Measurements from ENCODE around the gene SLC22A31.
"Not testable (repeated sequence)": the region's sequence is repeated elsewhere in the genome, so short reads cannot be mapped to it uniquely, and the experiment has no call there.

The SLC22A31 gene

DNA sequence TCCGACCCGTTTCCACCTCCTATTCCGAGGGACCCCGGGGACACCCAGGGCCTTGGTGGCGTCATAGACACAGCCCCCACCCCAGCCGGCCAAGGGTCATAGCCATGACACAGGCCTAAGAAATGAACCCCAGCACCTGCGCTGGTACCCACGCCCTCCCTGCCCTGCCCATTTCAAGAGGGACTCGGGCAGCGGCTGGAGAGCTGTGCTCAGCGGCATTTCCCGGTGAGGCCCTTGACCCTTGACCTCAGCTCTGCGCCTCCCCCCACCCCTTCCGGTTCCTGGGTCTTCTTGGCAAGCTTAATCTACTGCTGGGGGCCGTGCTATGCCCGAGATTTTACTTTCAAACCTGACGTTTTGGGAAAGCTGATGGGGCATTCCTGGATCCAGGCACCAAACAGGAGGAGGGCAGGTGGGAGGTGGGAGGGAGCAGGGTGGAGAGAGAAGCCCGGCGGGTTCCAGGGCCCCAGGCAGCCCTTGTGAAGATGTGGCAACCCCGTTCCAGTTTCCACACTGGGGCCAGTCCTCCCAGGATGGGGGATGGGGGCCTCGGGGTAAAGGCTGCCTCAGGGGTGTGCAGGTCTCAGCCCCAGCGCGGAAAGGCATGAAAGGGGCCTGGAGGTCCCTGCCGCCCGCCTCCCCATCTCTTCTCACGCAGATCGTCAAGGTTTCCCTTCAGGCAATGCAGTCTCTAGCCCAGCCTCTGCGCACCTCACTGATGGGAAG is at the start of gene SLC22A31:
Gene SLC22A31, minus strand, starts transcription at position 414 of the 726 bp plus-strand sequence. Its CDS starts 36 bp downstream, at position 378.
- DNase-seq = no peak

GRCh38 chr16:89248196-89248982 is 48.1 kb upstream of the SLC22A31 start:
- no peak for DNase-seq

DNA sequence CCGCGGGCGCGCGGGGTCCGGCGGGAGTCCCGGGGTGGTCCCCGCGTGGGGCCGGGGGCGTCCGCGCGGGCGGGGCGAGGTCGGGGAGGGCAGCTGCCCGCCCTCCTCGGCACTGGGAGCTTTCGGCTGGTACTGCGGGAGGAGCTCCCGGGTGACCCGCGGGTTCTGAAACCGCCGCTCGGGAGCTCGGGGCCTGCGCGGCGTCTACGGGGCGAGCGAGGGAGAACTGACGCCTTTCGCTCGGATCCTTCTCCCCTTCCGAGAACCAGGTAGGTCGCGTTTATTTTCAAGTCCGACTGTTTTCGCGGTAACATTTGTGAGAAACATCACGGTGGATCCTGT is 47.4 kb upstream of the SLC22A31 start:
- not testable (repeated sequence) for DNase-seq

- DNase-seq = no peak
These were observed 46.8 kb upstream of the SLC22A31 start for GRCh38 chr16:89246903-89247733.

DNA sequence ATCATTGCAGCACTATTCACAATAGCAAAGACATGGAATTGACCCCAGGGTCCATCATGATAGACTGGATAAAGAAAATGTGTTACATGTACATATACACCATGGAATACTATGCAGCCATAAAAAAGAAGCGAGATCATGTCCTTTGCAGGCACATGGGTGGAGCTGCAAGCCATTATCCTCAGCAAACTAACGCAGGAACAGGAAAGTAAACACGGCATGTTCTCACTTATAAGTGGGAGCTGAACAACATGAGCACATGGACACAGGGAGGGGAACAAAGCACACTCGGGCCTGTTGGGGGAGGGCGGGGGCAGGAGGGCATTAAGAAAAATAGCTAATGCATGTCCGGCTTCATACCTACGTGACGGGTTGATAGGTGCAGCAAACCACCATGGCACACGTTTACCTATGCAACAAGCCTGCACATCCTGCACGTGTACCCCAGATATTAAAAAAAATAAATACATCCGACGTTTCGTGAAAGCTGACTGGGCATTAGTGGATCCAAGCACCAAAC is 46.1 kb upstream of the SLC22A31 start:
- DNase-seq = no peak

- DNase-seq = no peak
These were observed 44.4 kb upstream of the SLC22A31 start for GRCh38 chr16:89244754-89245153.

GRCh38 chr16:89244264-89244663 is 43.9 kb upstream of the SLC22A31 start:
- not testable (repeated sequence) for DNase-seq

DNA sequence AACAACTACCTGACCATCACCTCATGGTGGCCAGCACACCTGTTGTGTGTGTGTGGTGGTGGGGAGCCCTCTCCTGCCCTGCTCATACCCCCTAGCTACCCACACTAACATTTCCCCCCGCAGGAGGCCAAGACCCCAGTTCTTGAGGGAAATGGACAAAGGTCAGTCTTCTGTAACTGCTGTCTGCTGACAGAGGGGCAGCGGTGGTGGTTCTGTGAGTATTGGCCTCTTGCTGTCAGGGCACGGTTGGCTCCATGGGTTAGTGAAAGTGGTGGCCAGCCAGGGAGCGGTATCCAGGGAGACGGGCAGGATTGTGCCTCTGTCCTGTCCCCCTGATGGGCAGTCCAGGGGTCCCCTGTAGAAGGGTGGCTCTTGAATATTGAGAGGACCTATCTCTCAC is 43.3 kb upstream of the SLC22A31 start:
- no peak for DNase-seq

- no peak for DNase-seq
These were observed 42.5 kb upstream of the SLC22A31 start for GRCh38 chr16:89242795-89243200.

GRCh38 chr16:89241187-89242007 is 41.1 kb upstream of the SLC22A31 start:
- DNase-seq = no peak

- no peak for DNase-seq
These were observed 37.4 kb upstream of the SLC22A31 start for GRCh38 chr16:89237733-89238132.

DNA sequence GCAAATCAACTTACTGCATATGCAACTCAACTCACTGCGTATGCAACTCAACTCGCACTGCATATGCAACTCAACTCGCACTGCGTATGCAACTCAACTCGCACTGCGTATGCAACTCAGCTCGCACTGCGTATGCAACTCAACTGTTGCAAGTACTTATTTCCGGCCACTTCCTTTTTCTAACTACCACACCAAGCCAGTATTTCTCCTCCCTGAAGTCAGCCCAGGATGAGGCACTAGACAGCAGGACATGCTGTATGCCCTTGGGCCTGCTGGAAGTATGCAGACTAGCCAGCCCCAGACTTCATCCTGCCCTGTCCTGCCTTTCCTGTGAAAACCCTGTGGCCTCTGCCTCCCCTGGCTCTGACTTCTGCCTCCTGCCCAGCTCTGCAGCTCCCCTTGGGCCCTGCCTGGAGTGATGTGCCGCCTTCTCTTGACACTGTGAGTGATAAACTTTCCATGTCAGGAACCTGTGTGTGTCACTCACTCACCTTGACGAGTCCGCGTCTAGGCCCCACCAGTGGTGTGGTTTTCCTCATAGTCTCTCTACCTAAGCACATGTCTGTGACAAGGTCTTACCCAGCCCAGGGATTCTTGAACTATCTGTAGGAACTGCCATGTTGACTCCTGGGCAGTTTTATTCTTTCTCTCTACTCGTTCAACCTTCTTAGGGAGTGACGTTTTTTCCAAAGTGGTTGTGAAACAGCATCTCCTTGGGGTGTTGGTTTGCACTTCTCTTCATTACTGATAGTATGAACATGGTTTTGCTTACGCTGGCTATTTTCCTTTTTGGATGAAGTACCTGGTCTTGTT is 33.5 kb upstream of the SLC22A31 start:
- no peak for DNase-seq

GRCh38 chr16:89232107-89232506 is 31.8 kb upstream of the SLC22A31 start:
- DNase-seq = no peak

GRCh38 chr16:89230255-89230654 is 29.9 kb upstream of the SLC22A31 start:
- DNase-seq = no peak

DNA sequence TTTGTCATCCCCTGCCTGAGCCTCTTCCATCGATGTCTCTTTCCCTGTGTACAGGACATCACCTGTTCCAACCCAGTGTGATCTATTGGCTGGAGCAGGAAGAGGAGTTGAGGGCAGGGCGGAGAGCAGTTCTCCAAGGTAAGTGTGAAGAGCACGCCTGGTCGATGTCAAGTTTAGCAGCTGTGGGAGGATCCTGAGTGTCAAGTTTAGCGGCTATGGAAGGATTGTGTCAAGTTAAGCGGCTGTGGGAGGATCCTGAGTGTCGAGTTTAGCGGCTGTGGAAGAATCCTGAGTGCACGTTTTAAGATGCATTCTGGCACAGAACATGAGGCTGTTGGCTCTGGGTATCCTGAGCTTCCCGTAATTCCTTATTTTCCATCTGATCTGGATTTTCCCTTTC is 24.3 kb upstream of the SLC22A31 start:
- no peak for DNase-seq

DNA sequence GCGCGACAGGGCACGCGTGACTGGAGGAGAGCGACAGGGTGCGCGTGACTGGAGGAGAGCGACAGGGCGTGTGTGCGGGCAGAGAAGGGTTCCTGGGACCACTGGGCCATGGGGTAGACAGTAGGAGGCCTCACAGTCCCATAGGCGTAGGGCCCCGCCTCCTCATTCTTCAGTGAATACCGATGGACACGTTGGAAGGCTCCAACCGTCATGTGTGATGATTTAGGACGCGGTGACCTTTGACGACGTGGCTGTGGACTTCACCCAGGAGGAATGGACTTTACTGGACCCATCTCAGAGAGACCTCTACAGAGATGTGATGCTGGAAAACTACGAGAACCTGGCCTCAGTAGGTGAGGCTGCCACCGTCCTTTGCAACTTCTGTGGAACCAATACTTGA is 22.6 kb upstream of the SLC22A31 start:
- no peak for DNase-seq

DNA sequence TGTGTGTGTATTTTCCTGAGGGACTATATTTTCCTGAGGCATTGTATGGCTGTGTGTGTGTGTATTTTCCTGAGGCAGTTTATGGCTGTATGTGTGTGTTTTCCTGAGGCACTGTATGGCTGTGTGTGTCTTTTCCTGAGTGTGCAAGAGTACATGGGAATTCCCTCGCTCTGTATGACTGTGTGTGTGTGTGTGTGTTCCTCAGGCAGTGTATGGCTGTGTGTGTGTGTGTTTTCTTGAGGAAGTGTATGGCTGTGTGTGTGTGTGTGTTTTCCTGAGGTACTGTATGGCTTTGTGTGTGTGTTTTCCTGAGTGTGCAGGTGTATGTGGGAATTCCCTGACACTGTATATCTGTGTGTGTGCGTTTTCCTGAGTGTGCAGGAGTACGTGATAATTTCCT is 21.3 kb upstream of the SLC22A31 start:
- no peak for DNase-seq

DNA sequence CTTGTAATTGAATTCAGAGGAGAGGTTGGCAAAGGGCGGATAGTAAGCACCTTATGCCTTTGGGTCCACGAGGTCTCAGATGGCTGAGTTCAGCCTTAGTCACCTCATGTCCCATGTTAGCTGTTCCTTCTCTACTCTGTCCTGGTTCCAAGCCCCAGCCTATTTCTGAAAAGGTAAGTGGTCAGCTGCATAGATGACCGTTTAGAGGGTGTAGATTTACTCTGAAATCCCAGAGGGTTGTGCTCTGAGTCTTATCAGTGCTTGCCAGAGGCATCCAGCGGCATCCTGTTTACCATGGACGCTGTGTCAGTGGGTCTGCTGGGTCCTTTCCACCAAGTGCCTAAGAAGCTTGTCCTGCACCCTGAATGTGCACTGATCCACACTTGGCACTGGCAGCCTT is 19.0 kb upstream of the SLC22A31 start:
- no peak for DNase-seq

DNA sequence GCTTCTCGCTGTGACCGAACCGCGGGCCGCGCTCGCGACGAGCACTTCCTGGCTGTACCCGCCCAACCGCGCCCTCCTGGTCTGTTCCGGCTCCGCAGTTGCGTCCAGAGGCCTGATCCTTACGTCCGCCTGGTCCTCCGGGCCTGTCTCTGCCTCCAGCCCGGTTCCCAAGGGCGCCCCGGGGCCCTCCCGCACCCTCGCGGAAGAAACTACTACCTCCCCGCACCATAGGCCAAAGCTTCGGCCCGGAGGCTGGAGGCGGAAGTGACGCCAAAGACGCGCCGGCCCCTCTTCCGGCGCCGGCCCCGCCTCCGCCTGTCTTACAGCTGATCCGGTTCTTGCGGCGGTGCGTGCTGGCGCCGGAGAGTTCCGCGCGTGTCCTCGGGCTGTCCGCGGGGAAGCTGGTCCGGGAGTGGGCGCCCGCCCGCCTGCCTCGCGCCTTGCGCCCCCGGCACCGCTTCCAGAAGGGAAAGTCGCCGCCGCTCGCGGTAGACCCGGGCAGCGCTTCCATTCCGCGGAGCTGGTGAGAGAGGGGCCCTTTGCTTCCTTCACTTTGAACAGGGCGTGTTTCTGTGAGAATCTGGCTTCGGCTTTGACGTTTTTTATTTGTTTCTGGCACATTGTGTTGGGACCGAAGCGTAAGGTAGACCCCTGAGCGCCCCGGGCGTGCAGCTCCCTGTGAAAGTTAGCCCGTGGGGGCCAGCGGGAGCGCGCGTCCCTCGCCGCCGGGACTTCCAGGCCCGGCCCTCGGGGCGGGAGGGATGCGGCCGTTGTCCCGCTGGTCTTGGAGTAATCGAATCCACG is 17.3 kb upstream of the SLC22A31 start, which contains the start of gene ZNF778:
Gene ZNF778, plus strand, starts transcription at position 316 of the 804 bp plus-strand sequence. CDS start 3,425 bp downstream, outside the sequence.
- DNase-seq = no peak

DNA sequence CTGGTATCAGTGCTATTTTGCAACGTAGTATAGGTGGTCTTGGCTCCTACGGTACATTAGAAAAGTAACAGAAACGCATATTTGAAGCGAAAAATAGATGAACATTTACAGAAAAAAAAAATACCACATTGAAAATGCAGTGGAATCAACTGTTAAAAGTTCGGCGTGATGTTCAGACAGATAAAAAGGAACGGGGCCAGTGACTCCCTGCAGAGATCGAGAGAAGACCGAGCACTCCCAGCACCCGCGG is 16.7 kb upstream of the SLC22A31 start:
- no peak for DNase-seq
